ENCODE results near the gene UACA.
"Not testable (repeated sequence)": the region's sequence is repeated elsewhere in the genome, so short reads cannot be mapped to it uniquely, and the experiment has no call there.

The UACA gene

GRCh38 chr15:70763120-70763949 lies at the start of gene UACA:
TSS of gene UACA (minus strand) at chr15:70763558. CDS start at chr15:70763407, 151 bp downstream.
- DNase-seq (ENCODE audit: low read depth in 2 of 2) = peak; percentile 73 to 84

- DNase-seq (ENCODE audit: low read depth in 2 of 2) = no peak
These were observed 49.5 kb upstream of the UACA start for GRCh38 chr15:70812827-70813364.

- no peak for DNase-seq (ENCODE audit: low read depth in 2 of 2)
These were observed 47.7 kb upstream of the UACA start for GRCh38 chr15:70810916-70811578.

- DNase-seq (ENCODE audit: low read depth in 2 of 2) = no peak
These were observed 43.8 kb upstream of the UACA start for GRCh38 chr15:70806992-70807712.

GRCh38 chr15:70804388-70804787 lies 41.0 kb upstream of the UACA start:
- DNase-seq (ENCODE audit: low read depth in 2 of 2) = not testable (repeated sequence)

GRCh38 chr15:70802629-70803028 lies 39.3 kb upstream of the UACA start:
- DNase-seq (ENCODE audit: low read depth in 2 of 2) = no peak

- DNase-seq (ENCODE audit: low read depth in 2 of 2) = no peak
These were observed 37.8 kb upstream of the UACA start for GRCh38 chr15:70801109-70801508.

GRCh38 chr15:70799667-70800450 lies 36.5 kb upstream of the UACA start:
- no peak for DNase-seq (ENCODE audit: low read depth in 2 of 2)

- no peak for DNase-seq (ENCODE audit: low read depth in 2 of 2)
These were observed 34.1 kb upstream of the UACA start for GRCh38 chr15:70797464-70797863.

GRCh38 chr15:70796516-70797310 lies 33.4 kb upstream of the UACA start:
- DNase-seq (ENCODE audit: low read depth in 2 of 2) = no peak

GRCh38 chr15:70795311-70795665 lies 31.9 kb upstream of the UACA start:
- DNase-seq (ENCODE audit: low read depth in 2 of 2) = no peak

GRCh38 chr15:70794596-70795310 lies 31.4 kb upstream of the UACA start:
- DNase-seq (ENCODE audit: low read depth in 2 of 2) = no peak

GRCh38 chr15:70793694-70794093 lies 30.3 kb upstream of the UACA start:
- no peak for DNase-seq (ENCODE audit: low read depth in 2 of 2)

- DNase-seq (ENCODE audit: low read depth in 2 of 2) = no peak
These were observed 28.8 kb upstream of the UACA start for GRCh38 chr15:70792171-70792573.

- no peak for DNase-seq (ENCODE audit: low read depth in 2 of 2)
These were observed 27.9 kb upstream of the UACA start for GRCh38 chr15:70791259-70791658.

- DNase-seq (ENCODE audit: low read depth in 2 of 2) = no peak
These were observed 25.9 kb upstream of the UACA start for GRCh38 chr15:70789213-70789612.

GRCh38 chr15:70788114-70789049 lies 25.0 kb upstream of the UACA start:
- DNase-seq (ENCODE audit: low read depth in 2 of 2) = no peak

- DNase-seq (ENCODE audit: low read depth in 2 of 2) = no peak
These were observed 23.6 kb upstream of the UACA start for GRCh38 chr15:70786996-70787395.

GRCh38 chr15:70783610-70784022 lies 20.3 kb upstream of the UACA start:
- DNase-seq (ENCODE audit: low read depth in 2 of 2) = no peak

Data from stimulated activated CD4-positive, alpha-beta T cell treated with anti-CD3 and anti-CD28 coated beads, Interleukin-4, amount 100 ng/mL, for 48 hours (primary cell).